IPS DF 6.9 (cell line): ENCODE data around the gene NTHL1.

ENCODE experiments used
- DNase-seq: peaks from one replicate; pipeline ENCODE4 v3.0.0-alpha.2; 2013; ENCODE audit warnings: low read depth, low spot score
- H3K27ac ChIP-seq: one replicate; pipeline ENCODE4 v1.5.1; 2013; ENCODE audit warnings: low read length, control low read depth
- H3K27me3 ChIP-seq: 2 replicates; pipeline ENCODE4 v1.6.1; 2013; ENCODE audit warnings: mild to moderate bottlenecking, low read length; ENCODE audit not compliant: control insufficient read depth, insufficient read depth
- H3K36me3 ChIP-seq: 2 replicates; pipeline ENCODE4 v1.6.1; 2013; ENCODE audit warnings: low read length; ENCODE audit not compliant: control insufficient read depth, insufficient read depth
- H3K4me1 ChIP-seq: 2 replicates; pipeline ENCODE4 v1.6.1; 2013; ENCODE audit warnings: low read length; ENCODE audit not compliant: control insufficient read depth, insufficient read depth
- H3K4me3 ChIP-seq: 2 replicates; pipeline ENCODE4 v1.5.1; 2013; ENCODE audit warnings: mild to moderate bottlenecking, low read length
- H3K9me3 ChIP-seq: 2 replicates; pipeline ENCODE4 v1.6.1; 2013; ENCODE audit warnings: low read length, inconsistent platforms; ENCODE audit not compliant: control insufficient read depth, insufficient read depth
- WGBS: extraction: QIAGEN DNeasy Blood & Tissue Kit; methylation state at CpG from one replicate; pipeline ENCODE4 v1.1.7; 2013; ENCODE audit warnings: mixed read lengths, missing lambda C conversion rate; ENCODE audit not compliant: insufficient read length, insufficient coverage; 5-methylcytosine and 5-hydroxymethylcytosine counted together

NTHL1 gene

GRCh38 chr16:2090481-2090776 is 42.8 kb upstream of the NTHL1 start:
- no CpG with 5 or more reads among the region's 14 CpGs for WGBS
- Histone ChIP-seq H3K4me1 (peaks cover 6% of the 10 kb centered on the region), H3K9me3 (no peaks in the 10 kb centered on the region), H3K27ac (no peak overlapping the region), H3K4me3 (peak overlapping the region; percentile 49; the same call in 1 of the 2 replicates), H3K36me3 (peaks cover 22% of the 10 kb centered on the region), H3K27me3 (no peaks in the 10 kb centered on the region)
- DNase-seq, result no peak

- Histone ChIP-seq H3K9me3 (no peaks in the 10 kb centered on the region), H3K27me3 (no peaks in the 10 kb centered on the region), H3K4me1 (peaks cover 6% of the 10 kb centered on the region), H3K4me3 (no peak overlapping the region), H3K27ac (no peak overlapping the region), H3K36me3 (peaks cover 22% of the 10 kb centered on the region)
- WGBS, result no CpG with 5 or more reads among the region's 44 CpGs
- DNase-seq, result no peak
Measured at GRCh38 chr16:2089706-2090480, 42.3 kb upstream of the NTHL1 start.

GRCh38 chr16:2088759-2089358 is 41.2 kb upstream of the NTHL1 start:
- Histone ChIP-seq H3K9me3 (no peaks in the 10 kb centered on the region), H3K4me3 (no peak overlapping the region), H3K27me3 (no peaks in the 10 kb centered on the region), H3K27ac (no peak overlapping the region), H3K4me1 (peaks cover 6% of the 10 kb centered on the region), H3K36me3 (peaks cover 22% of the 10 kb centered on the region)
- DNase-seq, result no peak
- WGBS, result no CpG with 5 or more reads among the region's 20 CpGs

- WGBS, result no CpG with 5 or more reads among the region's 41 CpGs
- H3K36me3 ChIP-seq, result peaks cover 22% of the 10 kb centered on the region
- peaks cover 6% of the 10 kb centered on the region for H3K4me1 ChIP-seq
- no peaks in the 10 kb centered on the region for H3K9me3 ChIP-seq
- no peak overlapping the region for H3K4me3 ChIP-seq
- H3K27ac ChIP-seq, result no peak overlapping the region
- DNase-seq, result no peak
- no peaks in the 10 kb centered on the region for H3K27me3 ChIP-seq
Measured at GRCh38 chr16:2087748-2088631, 40.4 kb upstream of the NTHL1 start.

- no peak overlapping the region for H3K27ac ChIP-seq
Measured at GRCh38 chr16:2086812-2087747, 39.4 kb upstream of the NTHL1 start.

GRCh38 chr16:2086106-2086742 is 38.6 kb upstream of the NTHL1 start:
- Histone ChIP-seq H3K4me1 (peaks cover 4% of the 10 kb centered on the region; the same call in 1 of the 2 replicates), H3K27me3 (no peaks in the 10 kb centered on the region), H3K9me3 (no peaks in the 10 kb centered on the region), H3K36me3 (peaks cover 29% of the 10 kb centered on the region), H3K27ac (no peak overlapping the region), H3K4me3 (no peak overlapping the region)
- WGBS, result no CpG with 5 or more reads among the region's 27 CpGs
- DNase-seq, result no peak

More at GRCh38 chr16:2086812-2087747, 39.4 kb upstream of the NTHL1 start:
- no peak for DNase-seq
- no CpG with 5 or more reads among the region's 30 CpGs for WGBS
- Histone ChIP-seq H3K9me3 (no peaks in the 10 kb centered on the region), H3K36me3 (peaks cover 28% of the 10 kb centered on the region), H3K4me1 (peaks cover 6% of the 10 kb centered on the region), H3K4me3 (no peak overlapping the region), H3K27me3 (no peaks in the 10 kb centered on the region)

- peaks cover 4% of the 10 kb centered on the region; the same call in 1 of the 2 replicates for H3K4me1 ChIP-seq
- no peaks in the 10 kb centered on the region for H3K27me3 ChIP-seq
- H3K9me3 ChIP-seq, result no peaks in the 10 kb centered on the region
- H3K36me3 ChIP-seq, result peaks cover 29% of the 10 kb centered on the region
- no peak for DNase-seq
- H3K27ac ChIP-seq, result no peak overlapping the region
- no CpG with 5 or more reads among the region's 14 CpGs for WGBS
- no peak overlapping the region for H3K4me3 ChIP-seq
Measured at GRCh38 chr16:2085669-2086068, 38.0 kb upstream of the NTHL1 start.

- Histone ChIP-seq H3K9me3 (no peaks in the 10 kb centered on the region), H3K27me3 (no peaks in the 10 kb centered on the region), H3K4me1 (no peaks in the 10 kb centered on the region), H3K36me3 (peaks cover 29% of the 10 kb centered on the region), H3K4me3 (no peak overlapping the region), H3K27ac (no peak overlapping the region)
- DNase-seq, result no peak
- WGBS, result no CpG with 5 or more reads among the region's 29 CpGs
Measured at GRCh38 chr16:2084895-2085625, 37.4 kb upstream of the NTHL1 start.
